Fibroblast of the aortic adventitia (primary cell): ENCODE data around the gene CTBP2. TPM values are rescaled to one million over a fixed set of nuclear protein-coding genes. Genes with fewer than 3 reads are reported as not detected.
A peak's percentile ranks its signal among the peaks of the same experiment; 100 is the strongest.

Source experiments
- DNase-seq: peaks from one replicate; pipeline ENCODE4 v3.0.0-alpha.2; 2010; ENCODE audit warnings: low read depth
- H3K4me3 ChIP-seq: 2 replicates; pipeline ENCODE4 v1.5.1; 2011; ENCODE audit warnings: low read depth, mild to moderate bottlenecking, control low read depth, low read length, moderate library complexity
- total RNA-seq: library from RNA; depleted of rRNA; stranded (reverse); fragments of >200 nt; gene quantifications from 2 replicates; pipeline ENCODE4 v1.2.3, GENCODE V29; 2012; ENCODE audit warnings: low replicate concordance
- TF ChIP-seq, protein P1 (sequence below): IDR thresholded peaks from 2 replicates; pipeline ENCODE4 v1.5.1; 2011; ENCODE audit warnings: mild to moderate bottlenecking, low read length, control low read depth, inconsistent platforms; ENCODE audit not compliant: insufficient read depth

The CTBP2 gene
- total RNA-seq, 1 donor: 45.4 TPM

DNA sequence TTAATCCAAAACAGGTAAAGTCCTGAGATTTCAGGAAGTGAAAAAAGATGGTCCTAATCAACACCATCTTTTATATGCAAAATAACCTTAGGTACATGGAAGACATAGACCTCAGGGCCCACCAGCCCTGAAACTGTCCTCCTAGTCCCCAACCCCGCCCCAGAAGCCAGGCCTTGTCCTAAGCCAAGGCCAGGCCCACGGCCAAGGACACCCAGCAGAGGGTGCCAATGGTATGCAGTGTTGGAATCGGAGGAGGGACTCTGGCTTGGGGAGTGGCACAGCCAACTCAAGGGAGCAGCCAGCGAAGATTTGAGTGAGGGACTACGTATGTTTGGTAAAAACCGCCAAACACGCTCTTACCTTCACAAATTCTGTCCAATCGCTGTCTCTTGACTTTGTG lies 121.7 kb downstream of the CTBP2 start:
- DNase-seq: no peak
- TF ChIP-seq, protein P1, sequence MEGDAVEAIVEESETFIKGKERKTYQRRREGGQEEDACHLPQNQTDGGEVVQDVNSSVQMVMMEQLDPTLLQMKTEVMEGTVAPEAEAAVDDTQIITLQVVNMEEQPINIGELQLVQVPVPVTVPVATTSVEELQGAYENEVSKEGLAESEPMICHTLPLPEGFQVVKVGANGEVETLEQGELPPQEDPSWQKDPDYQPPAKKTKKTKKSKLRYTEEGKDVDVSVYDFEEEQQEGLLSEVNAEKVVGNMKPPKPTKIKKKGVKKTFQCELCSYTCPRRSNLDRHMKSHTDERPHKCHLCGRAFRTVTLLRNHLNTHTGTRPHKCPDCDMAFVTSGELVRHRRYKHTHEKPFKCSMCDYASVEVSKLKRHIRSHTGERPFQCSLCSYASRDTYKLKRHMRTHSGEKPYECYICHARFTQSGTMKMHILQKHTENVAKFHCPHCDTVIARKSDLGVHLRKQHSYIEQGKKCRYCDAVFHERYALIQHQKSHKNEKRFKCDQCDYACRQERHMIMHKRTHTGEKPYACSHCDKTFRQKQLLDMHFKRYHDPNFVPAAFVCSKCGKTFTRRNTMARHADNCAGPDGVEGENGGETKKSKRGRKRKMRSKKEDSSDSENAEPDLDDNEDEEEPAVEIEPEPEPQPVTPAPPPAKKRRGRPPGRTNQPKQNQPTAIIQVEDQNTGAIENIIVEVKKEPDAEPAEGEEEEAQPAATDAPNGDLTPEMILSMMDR: no peak

DNA sequence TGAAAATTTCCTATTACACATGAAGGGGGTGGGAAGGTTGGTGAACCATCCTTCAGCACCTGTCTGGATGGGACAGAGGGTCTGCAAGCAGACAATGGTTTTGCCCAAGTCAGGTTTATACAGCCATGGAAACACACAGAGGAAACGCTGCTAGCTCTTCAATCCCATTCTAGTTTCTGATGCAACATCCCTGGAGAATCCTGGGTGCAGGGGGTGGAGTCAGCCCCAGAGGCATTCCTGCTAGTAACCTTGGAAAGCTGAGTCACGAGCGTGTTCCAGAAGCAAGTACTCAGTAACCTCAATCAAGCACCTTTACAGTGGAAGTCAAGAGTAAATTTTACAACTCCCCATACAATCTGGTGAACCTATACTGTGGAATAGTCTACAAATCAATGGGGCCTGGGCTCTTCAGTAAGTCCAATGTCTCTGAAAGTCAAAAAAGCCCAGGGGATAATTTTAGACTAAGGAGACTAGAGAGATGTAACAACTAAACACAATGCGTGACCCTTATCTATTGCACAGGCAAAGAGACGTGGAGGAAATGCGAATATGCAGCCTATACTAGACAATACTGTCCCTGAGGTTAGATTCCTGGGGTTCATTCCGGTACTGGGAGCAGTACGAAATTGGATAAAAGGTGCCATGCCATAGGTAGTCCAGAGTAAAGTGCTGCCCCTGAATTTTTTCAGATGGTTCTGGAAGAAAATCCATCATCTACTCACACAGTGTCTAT lies 123.1 kb downstream of the CTBP2 start:
- DNase-seq: peak; percentile 67
- TF ChIP-seq, protein P1: no peak

More for the DNA sequence above, 121.7 kb downstream of the CTBP2 start:
- no peak overlapping the region for H3K4me3 ChIP-seq

DNA sequence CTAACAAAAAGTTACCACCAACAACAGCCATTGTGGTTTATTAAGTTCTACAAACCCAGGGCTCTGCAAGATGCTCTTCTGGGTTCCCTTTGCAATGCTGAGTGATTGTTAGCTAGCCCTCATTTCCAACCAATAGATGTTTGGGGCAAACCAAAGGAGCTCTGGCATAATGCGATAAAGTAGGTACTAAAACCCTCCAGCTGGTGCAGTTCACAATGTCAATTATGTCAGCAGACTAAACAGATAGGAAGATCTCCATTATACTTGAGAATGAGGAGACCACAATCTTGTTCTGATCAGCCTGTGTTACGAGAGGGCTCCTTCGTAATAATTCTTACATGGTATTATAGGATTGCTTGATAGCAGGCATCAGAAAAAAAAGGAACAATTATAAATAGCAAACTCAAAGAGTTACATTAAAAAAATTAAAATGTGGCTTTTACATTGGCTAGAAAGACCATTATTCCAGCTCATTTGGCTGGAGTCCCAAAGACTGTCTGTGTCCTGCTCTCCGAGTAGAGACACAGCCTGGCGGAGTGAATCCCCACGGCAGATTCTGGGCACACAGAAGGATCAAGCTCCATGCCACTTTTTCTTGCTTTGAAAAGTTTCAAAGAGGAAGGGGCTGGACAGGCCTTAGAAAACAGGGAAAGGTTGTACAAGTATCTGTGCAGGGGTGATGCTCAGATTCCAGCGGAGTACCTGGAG lies 124.6 kb downstream of the CTBP2 start:
- no peak for DNase-seq
- TF ChIP-seq, protein P1: no peak
- H3K4me3 ChIP-seq: peak overlapping the region; percentile 45

More for the DNA sequence above, 123.1 kb downstream of the CTBP2 start:
- no peak overlapping the region for H3K4me3 ChIP-seq

DNA sequence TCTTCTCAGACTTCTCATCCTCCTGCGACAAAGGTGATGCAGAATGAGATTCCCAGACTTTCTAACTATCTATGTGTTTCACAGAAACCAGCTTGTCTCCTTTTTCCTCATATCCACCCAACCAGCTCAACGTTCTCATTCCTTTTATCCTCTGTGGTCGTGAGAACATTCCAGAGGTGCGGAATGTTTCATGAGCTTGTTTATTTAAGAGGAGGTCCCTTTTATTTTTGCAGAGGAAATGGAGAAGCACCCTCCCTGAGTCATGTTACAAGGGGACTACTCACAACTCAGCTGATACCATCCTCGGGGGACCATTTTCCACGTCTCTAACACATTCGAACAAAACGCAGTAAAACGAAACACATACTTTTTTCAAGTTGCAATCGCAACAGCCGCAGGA lies 125.2 kb downstream of the CTBP2 start:
- peak overlapping the region; percentile 45 for H3K4me3 ChIP-seq
- peak; percentile 97 for DNase-seq
- TF ChIP-seq, protein P1: no peak

DNA sequence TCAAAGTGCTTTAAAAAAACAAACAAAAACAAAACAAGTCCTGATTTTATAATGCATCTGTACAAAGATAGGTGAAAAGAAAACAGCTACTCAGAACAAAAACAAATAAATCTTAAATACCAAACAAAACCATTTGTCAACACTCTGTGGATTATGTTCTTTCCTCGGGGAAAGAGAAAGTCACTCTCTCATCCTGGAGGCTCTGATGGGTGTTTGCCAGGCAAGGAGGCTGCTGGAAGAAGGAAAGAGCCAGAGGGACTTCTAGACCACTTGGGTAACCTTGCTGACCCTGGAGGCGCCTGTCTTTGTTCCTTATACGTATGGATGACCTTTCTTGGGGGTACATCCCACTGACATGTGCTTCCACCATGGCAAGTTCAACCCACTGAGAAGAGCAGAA lies 125.7 kb downstream of the CTBP2 start:
- H3K4me3 ChIP-seq: peak overlapping the region; percentile 34
- TF ChIP-seq, protein P1: no peak
- DNase-seq: no peak

DNA sequence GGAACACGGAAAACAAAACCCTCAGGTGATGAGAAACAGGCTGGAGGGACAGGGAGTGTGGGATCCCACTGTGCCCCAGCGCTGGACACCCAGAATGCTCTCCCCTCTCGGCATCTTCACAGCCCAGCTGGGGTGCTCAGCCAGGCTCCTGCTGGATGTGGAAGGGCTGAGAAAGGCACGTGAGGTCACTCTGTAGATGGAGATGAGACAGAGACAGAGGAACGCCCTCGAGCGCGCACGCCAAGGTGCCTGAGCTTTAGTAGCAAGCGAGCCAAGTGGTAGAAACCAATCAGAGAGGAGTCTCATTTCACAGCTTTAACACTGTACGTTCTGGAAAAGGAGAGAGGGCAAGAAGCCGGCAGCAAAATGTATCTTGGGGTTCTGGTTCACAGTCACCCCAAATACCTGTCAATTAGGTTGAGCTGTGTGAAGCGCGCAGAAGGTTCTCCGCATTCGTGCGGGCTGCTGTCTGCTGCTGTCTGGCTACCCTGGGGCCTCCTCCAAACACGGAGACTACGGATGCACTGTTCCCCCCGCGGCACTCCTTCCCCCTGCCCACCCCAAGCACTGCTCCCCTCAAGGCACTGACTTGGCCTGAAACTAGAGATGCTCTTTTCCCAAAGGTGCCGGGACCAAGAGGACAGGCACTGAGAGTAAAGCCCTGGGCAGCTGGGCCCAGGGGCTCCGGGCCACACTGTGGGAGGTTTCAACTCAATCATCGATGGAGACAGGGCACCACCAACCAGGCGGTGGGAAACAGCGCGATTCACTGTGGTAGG lies 127.0 kb downstream of the CTBP2 start:
- DNase-seq: no peak
- TF ChIP-seq, protein P1: no peak
- H3K4me3 ChIP-seq: no peak overlapping the region
